ENCODE measurements around the gene RAVER1. TPM values are rescaled to one million over a fixed set of nuclear protein-coding genes. Genes with fewer than 3 reads are reported as not detected.

The RAVER1 gene
- total and polyA plus RNA-seq, 9 of the 15 experiments (the other 6 are each of a cell fraction or from before 2014, with no cell fraction given) = 0.06 to 113 (median 7.0) TPM

DNA sequence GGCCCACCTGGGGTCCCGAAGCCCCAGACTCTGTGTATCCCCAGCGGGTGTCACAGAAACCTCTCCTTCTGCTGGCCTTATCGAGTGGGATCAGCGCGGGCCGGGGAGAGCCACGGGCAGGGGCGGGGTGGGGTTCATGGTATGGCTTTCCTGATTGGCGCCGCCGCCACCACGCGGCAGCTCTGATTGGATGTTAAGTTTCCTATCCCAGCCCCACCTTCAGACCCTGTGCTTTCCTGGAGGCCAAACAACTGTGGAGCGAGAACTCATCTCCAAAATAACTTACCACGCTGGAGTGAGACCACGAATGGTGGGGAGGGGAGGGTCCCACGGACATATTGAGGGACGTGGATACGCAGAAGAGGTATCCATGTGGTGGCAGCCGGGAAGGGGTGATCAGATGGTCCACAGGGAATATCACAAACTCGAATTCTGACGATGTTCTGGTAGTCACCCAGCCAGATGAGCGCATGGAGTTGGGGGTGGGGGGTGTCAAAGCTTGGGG, 44.6 kb downstream of the RAVER1 start (continued):
- TF ChIP-seq, protein P1, sequence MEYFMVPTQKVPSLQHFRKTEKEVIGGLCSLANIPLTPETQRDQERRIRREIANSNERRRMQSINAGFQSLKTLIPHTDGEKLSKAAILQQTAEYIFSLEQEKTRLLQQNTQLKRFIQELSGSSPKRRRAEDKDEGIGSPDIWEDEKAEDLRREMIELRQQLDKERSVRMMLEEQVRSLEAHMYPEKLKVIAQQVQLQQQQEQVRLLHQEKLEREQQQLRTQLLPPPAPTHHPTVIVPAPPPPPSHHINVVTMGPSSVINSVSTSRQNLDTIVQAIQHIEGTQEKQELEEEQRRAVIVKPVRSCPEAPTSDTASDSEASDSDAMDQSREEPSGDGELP (CRISPR knock-in tag; IDR thresholded peaks at IDR 0.05; ENCODE audit: borderline replicate concordance) = no peak; the same call in 1 of the 2 replicates
- TF ChIP-seq JUNB (CRISPR knock-in tag; conservative IDR thresholded peaks at IDR 0.05) (no peak), MAFG (tag; conservative IDR thresholded peaks at IDR 0.05) (no peak), CHCHD3 (CRISPR knock-in tag; IDR thresholded peaks at IDR 0.05) (no peak), LARP7 (IDR thresholded peaks at IDR 0.05) (no peak), ZNF197 (CRISPR knock-in tag; IDR thresholded peaks at IDR 0.05; ENCODE audit: low read depth) (no peak), MCM7 (IDR thresholded peaks at IDR 0.05) (no peak), SP1 (CRISPR knock-in tag; IDR thresholded peaks at IDR 0.05) (no peak), ZNF140 (CRISPR knock-in tag; IDR thresholded peaks at IDR 0.05) (no peak), SMAD4 (CRISPR knock-in tag; conservative IDR thresholded peaks at IDR 0.05) (no peak), KHSRP (IDR thresholded peaks at IDR 0.05) (no peak), ZNF444 (CRISPR knock-in tag; IDR thresholded peaks at IDR 0.05) (no peak), ZNF347 (CRISPR knock-in tag; IDR thresholded peaks at IDR 0.05; ENCODE audit: low read depth) (no peak), ZKSCAN1 (IDR thresholded peaks at IDR 0.05; ENCODE audit: low read depth, low read length) (no peak), SMARCC2 (IDR thresholded peaks at IDR 0.05; ENCODE audit: low read depth) (no peak), HMG20A (CRISPR knock-in tag; conservative IDR thresholded peaks at IDR 0.05) (no peak), PURB (CRISPR knock-in tag; IDR thresholded peaks at IDR 0.05; ENCODE audit: low read depth) (no peak), ZNF217 (CRISPR knock-in tag; IDR thresholded peaks at IDR 0.05) (no peak), MTF1 (CRISPR knock-in tag; IDR thresholded peaks at IDR 0.05; ENCODE audit: borderline replicate concordance) (no peak), XRCC5 (IDR thresholded peaks at IDR 0.05; ENCODE audit: low read depth, low read length) (no peak), JUN (IDR thresholded peaks at IDR 0.05; ENCODE audit: borderline replicate concordance, low read depth, low read length) (no peak), JUN (CRISPR knock-in tag; IDR thresholded peaks at IDR 0.05; ENCODE audit: borderline replicate concordance) (no peak)
- TF ChIP-seq, protein P2, sequence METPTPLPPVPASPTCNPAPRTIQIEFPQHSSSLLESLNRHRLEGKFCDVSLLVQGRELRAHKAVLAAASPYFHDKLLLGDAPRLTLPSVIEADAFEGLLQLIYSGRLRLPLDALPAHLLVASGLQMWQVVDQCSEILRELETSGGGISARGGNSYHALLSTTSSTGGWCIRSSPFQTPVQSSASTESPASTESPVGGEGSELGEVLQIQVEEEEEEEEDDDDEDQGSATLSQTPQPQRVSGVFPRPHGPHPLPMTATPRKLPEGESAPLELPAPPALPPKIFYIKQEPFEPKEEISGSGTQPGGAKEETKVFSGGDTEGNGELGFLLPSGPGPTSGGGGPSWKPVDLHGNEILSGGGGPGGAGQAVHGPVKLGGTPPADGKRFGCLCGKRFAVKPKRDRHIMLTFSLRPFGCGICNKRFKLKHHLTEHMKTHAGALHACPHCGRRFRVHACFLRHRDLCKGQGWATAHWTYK (CRISPR knock-in tag; IDR thresholded peaks at IDR 0.05) = no peak
- TF ChIP-seq, protein P3, sequence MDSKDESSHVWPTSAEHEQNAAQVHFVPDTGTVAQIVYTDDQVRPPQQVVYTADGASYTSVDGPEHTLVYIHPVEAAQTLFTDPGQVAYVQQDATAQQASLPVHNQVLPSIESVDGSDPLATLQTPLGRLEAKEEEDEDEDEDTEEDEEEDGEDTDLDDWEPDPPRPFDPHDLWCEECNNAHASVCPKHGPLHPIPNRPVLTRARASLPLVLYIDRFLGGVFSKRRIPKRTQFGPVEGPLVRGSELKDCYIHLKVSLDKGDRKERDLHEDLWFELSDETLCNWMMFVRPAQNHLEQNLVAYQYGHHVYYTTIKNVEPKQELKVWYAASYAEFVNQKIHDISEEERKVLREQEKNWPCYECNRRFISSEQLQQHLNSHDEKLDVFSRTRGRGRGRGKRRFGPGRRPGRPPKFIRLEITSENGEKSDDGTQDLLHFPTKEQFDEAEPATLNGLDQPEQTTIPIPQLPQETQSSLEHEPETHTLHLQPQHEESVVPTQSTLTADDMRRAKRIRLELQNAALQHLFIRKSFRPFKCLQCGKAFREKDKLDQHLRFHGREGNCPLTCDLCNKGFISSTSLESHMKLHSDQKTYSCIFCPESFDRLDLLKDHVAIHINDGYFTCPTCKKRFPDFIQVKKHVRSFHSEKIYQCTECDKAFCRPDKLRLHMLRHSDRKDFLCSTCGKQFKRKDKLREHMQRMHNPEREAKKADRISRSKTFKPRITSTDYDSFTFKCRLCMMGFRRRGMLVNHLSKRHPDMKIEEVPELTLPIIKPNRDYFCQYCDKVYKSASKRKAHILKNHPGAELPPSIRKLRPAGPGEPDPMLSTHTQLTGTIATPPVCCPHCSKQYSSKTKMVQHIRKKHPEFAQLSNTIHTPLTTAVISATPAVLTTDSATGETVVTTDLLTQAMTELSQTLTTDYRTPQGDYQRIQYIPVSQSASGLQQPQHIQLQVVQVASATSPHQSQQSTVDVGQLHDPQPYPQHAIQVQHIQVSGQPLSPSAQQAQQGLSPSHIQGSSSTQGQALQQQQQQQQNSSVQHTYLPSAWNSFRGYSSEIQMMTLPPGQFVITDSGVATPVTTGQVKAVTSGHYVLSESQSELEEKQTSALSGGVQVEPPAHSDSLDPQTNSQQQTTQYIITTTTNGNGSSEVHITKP (IDR thresholded peaks at IDR 0.05; ENCODE audit: partially characterized antibody) = no peak
- TF ChIP-seq, protein P4, sequence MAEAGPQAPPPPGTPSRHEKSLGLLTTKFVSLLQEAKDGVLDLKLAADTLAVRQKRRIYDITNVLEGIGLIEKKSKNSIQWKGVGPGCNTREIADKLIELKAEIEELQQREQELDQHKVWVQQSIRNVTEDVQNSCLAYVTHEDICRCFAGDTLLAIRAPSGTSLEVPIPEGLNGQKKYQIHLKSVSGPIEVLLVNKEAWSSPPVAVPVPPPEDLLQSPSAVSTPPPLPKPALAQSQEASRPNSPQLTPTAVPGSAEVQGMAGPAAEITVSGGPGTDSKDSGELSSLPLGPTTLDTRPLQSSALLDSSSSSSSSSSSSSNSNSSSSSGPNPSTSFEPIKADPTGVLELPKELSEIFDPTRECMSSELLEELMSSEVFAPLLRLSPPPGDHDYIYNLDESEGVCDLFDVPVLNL (CRISPR knock-in tag; IDR thresholded peaks at IDR 0.05; ENCODE audit: low read depth) = no peak

All from K562 (cell line).